HEK293 (cell line): ENCODE measurements around the gene MAMDC2.

ENCODE experiments used
- RBAK ChIP-seq: fragments of 450-650 bp; formaldehyde crosslinking; IDR thresholded peaks from 2 replicates; pipeline ENCODE4 v1.5.1; 2016; ENCODE audit warnings: missing biosample characterization, missing genetic modification characterization
- YY1 ChIP-seq: fragments of 450-650 bp; formaldehyde crosslinking; IDR thresholded peaks from 2 replicates; pipeline ENCODE4 v1.5.1; 2018; ENCODE audit warnings: missing biosample characterization, missing genetic modification characterization
- ZBTB20 ChIP-seq: fragments of 450-650 bp; formaldehyde crosslinking; IDR thresholded peaks from 2 replicates; pipeline ENCODE4 v1.5.1; 2016; ENCODE audit warnings: missing biosample characterization, missing genetic modification characterization
- ZNF132 ChIP-seq: fragments of 450-650 bp; formaldehyde crosslinking; IDR thresholded peaks from 2 replicates; pipeline ENCODE4 v1.5.1; 2017; ENCODE audit warnings: missing biosample characterization, missing genetic modification characterization, borderline replicate concordance
- ZNF18 ChIP-seq: fragments of 450-650 bp; formaldehyde crosslinking; IDR thresholded peaks from 2 replicates; pipeline ENCODE4 v1.5.1; 2016; ENCODE audit warnings: missing biosample characterization, missing genetic modification characterization
- ZNF274 ChIP-seq, 2 experiments: fragments of 200-500 bp in 1 of 2; fragments of 450-650 bp in 1 of 2; sonication (Bioruptor generic) in 1 of 2; formaldehyde crosslinking in 1 of 2; IDR thresholded peaks; 2 replicates each; pipeline versions ENCODE4 v1.5.1 to v1.6.1; 2014 to 2016; ENCODE audit warnings: borderline replicate concordance in 1 of 2, inconsistent platforms in 1 of 2, low read length in 1 of 2, missing biosample characterization in 1 of 2, missing genetic modification characterization in 1 of 2
- ZNF394 ChIP-seq: fragments of 450-650 bp; formaldehyde crosslinking; IDR thresholded peaks from 2 replicates; pipeline ENCODE4 v1.5.1; 2016; ENCODE audit warnings: missing biosample characterization, missing genetic modification characterization, mild to moderate bottlenecking, moderate library complexity, borderline replicate concordance
- ZNF830 ChIP-seq: fragments of 450-650 bp; IDR thresholded peaks from 2 replicates; pipeline ENCODE4 v1.5.0; 2018; ENCODE audit warnings: missing biosample characterization, missing genetic modification characterization, low read depth, mild to moderate bottlenecking, moderate library complexity
- TF ChIP-seq, protein P1 (sequence below): fragments of 450-650 bp; formaldehyde crosslinking; IDR thresholded peaks from 2 replicates; pipeline ENCODE4 v1.5.1; 2016; ENCODE audit warnings: missing biosample characterization, missing genetic modification characterization
- TF ChIP-seq, protein P2 (sequence below): fragments of 450-650 bp; formaldehyde crosslinking; IDR thresholded peaks from 2 replicates; pipeline ENCODE4 v1.5.1; 2016; ENCODE audit warnings: missing biosample characterization, missing genetic modification characterization
- TF ChIP-seq, protein P3 (sequence below): fragments of 450-650 bp; formaldehyde crosslinking; optimal IDR thresholded peaks from 2 replicates; pipeline ENCODE3; 2016; ENCODE audit warnings: missing biosample characterization, mild to moderate bottlenecking, missing genetic modification characterization

- TF ChIP-seq ZNF132 (tag by site-specific recombination) = no peak
- no peak for TF ChIP-seq RBAK (tag by site-specific recombination)
- TF ChIP-seq YY1 (tag by site-specific recombination) = no peak
- TF ChIP-seq ZBTB20 (tag by site-specific recombination) = peak; percentile 82
- TF ChIP-seq, protein P1, sequence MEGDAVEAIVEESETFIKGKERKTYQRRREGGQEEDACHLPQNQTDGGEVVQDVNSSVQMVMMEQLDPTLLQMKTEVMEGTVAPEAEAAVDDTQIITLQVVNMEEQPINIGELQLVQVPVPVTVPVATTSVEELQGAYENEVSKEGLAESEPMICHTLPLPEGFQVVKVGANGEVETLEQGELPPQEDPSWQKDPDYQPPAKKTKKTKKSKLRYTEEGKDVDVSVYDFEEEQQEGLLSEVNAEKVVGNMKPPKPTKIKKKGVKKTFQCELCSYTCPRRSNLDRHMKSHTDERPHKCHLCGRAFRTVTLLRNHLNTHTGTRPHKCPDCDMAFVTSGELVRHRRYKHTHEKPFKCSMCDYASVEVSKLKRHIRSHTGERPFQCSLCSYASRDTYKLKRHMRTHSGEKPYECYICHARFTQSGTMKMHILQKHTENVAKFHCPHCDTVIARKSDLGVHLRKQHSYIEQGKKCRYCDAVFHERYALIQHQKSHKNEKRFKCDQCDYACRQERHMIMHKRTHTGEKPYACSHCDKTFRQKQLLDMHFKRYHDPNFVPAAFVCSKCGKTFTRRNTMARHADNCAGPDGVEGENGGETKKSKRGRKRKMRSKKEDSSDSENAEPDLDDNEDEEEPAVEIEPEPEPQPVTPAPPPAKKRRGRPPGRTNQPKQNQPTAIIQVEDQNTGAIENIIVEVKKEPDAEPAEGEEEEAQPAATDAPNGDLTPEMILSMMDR (tag by site-specific recombination) = no peak; the same call in 1 of the 2 replicates
- no peak for TF ChIP-seq ZNF18 (tag by site-specific recombination)
- 0 out of 2 replicates have a peak, but pooled peaks have one; percentile 13 for TF ChIP-seq ZNF394 (tag by site-specific recombination)
- TF ChIP-seq, protein P2, sequence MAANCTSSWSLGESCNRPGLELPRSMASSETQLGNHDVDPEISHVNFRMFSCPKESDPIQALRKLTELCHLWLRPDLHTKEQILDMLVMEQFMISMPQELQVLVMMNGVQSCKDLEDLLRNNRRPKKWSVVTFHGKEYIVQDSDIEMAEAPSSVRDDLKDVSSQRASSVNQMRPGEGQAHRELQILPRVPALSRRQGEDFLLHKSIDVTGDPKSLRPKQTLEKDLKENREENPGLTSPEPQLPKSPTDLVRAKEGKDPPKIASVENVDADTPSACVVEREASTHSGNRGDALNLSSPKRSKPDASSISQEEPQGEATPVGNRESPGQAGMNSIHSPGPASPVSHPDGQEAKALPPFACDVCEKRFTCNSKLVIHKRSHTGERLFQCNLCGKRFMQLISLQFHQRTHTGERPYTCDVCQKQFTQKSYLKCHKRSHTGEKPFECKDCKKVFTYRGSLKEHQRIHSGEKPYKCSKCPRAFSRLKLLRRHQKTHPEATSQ = no peak
- TF ChIP-seq ZNF274 (IDR thresholded peaks at IDR 0.05; ENCODE audit: low read length) = no peak
- no peak for TF ChIP-seq ZNF274 (tag by site-specific recombination; IDR thresholded peaks at IDR 0.05; ENCODE audit: borderline replicate concordance)
- TF ChIP-seq, protein P3, sequence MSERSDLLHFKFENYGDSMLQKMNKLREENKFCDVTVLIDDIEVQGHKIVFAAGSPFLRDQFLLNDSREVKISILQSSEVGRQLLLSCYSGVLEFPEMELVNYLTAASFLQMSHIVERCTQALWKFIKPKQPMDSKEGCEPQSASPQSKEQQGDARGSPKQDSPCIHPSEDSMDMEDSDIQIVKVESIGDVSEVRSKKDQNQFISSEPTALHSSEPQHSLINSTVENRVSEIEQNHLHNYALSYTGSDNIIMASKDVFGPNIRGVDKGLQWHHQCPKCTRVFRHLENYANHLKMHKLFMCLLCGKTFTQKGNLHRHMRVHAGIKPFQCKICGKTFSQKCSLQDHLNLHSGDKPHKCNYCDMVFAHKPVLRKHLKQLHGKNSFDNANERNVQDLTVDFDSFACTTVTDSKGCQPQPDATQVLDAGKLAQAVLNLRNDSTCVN (tag by site-specific recombination) = peak; percentile 95
- TF ChIP-seq ZNF830 = no peak
Observed at GRCh38 chr9:70258692-70259511, 215.3 kb downstream of the MAMDC2 start, which contains the start of gene SMC5.
